Measurements from ENCODE around the gene MTAP.

DNA sequence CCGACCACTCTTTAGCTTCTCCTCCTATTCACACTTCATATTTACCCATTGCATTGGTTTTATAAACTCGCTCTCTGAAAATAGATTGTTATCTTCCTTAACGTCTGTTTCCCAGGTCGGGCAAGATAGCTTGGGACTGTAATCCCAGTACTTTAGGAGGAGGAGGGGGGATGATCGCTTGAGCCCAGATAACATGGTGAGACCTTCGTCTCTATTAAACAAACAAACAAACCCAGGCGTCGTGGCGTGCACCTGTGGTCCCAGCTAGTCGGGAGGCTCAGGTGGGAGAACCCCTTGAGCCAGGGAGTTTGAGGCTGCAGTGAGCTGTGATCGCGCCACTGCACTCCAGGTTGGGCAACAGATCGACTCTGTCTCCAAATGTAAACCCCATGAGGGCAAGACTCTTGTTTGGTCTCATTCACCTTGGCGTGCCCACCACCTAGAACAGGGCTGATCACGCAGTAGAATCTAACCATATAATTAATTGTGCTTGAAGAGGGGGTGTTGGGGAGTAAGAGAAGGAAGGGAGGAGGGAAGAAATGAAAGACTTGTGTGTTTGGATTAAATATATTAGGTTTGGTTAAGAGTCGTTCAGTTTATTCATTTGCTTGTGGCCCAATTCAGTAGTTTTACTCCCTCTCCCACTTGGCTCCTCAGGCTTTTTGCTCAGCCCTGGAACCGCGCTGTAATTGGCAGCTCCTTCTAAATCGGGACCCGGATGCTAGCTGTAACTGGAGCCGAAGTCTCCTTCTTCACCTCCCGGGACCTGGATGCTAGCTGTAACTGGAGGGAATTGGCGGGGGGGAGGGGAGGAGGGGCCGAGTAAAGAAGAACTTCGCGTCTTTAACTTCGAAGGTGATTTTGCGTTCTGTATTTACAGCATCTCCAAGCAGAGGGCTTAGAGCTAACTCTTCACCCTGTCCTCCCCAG is 166.8 kb downstream of the MTAP start:
- TF ChIP-seq, protein P1, sequence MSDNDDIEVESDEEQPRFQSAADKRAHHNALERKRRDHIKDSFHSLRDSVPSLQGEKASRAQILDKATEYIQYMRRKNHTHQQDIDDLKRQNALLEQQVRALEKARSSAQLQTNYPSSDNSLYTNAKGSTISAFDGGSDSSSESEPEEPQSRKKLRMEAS (IDR thresholded peaks at IDR 0.05) = no peak
- TF ChIP-seq, protein P2, sequence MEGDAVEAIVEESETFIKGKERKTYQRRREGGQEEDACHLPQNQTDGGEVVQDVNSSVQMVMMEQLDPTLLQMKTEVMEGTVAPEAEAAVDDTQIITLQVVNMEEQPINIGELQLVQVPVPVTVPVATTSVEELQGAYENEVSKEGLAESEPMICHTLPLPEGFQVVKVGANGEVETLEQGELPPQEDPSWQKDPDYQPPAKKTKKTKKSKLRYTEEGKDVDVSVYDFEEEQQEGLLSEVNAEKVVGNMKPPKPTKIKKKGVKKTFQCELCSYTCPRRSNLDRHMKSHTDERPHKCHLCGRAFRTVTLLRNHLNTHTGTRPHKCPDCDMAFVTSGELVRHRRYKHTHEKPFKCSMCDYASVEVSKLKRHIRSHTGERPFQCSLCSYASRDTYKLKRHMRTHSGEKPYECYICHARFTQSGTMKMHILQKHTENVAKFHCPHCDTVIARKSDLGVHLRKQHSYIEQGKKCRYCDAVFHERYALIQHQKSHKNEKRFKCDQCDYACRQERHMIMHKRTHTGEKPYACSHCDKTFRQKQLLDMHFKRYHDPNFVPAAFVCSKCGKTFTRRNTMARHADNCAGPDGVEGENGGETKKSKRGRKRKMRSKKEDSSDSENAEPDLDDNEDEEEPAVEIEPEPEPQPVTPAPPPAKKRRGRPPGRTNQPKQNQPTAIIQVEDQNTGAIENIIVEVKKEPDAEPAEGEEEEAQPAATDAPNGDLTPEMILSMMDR (IDR thresholded peaks at IDR 0.05 in 2 of 3, conservative IDR thresholded peaks at IDR 0.05 in 1 of 3; ENCODE audit: borderline replicate concordance in 1 of 3, insufficient read depth in 1 of 3, low read depth in 2 of 3, low read length in 2 of 3) = no peak
- TF ChIP-seq, protein P3, sequence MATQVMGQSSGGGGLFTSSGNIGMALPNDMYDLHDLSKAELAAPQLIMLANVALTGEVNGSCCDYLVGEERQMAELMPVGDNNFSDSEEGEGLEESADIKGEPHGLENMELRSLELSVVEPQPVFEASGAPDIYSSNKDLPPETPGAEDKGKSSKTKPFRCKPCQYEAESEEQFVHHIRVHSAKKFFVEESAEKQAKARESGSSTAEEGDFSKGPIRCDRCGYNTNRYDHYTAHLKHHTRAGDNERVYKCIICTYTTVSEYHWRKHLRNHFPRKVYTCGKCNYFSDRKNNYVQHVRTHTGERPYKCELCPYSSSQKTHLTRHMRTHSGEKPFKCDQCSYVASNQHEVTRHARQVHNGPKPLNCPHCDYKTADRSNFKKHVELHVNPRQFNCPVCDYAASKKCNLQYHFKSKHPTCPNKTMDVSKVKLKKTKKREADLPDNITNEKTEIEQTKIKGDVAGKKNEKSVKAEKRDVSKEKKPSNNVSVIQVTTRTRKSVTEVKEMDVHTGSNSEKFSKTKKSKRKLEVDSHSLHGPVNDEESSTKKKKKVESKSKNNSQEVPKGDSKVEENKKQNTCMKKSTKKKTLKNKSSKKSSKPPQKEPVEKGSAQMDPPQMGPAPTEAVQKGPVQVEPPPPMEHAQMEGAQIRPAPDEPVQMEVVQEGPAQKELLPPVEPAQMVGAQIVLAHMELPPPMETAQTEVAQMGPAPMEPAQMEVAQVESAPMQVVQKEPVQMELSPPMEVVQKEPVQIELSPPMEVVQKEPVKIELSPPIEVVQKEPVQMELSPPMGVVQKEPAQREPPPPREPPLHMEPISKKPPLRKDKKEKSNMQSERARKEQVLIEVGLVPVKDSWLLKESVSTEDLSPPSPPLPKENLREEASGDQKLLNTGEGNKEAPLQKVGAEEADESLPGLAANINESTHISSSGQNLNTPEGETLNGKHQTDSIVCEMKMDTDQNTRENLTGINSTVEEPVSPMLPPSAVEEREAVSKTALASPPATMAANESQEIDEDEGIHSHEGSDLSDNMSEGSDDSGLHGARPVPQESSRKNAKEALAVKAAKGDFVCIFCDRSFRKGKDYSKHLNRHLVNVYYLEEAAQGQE (IDR thresholded peaks at IDR 0.05; ENCODE audit: low read depth) = no peak
- TF ChIP-seq RAD21 (IDR thresholded peaks at IDR 0.05; ENCODE audit: low read depth) = no peak

All from HCT116 (cell line).